Large intestine (tissue), 3 donors: Measurements from ENCODE around the gene ZNF83. TPM values are rescaled to one million over a fixed set of nuclear protein-coding genes. Genes with fewer than 3 reads are reported as not detected.

ENCODE experiments used
- DNase-seq, 2 donors: peaks; one replicate each; pipeline versions ENCODE4 v3.0.0 to v3.0.0-alpha.2; 2013
- H3K27ac ChIP-seq: one replicate; pipeline ENCODE4 v1.5.1; 2013; ENCODE audit warnings: low read length
- H3K27me3 ChIP-seq: 2 replicates; pipeline ENCODE4 v1.6.1; 2013; ENCODE audit warnings: low read length; ENCODE audit not compliant: control insufficient read depth, insufficient read depth
- H3K36me3 ChIP-seq: 2 replicates; pipeline ENCODE4 v1.6.1; 2013; ENCODE audit warnings: low read length; ENCODE audit not compliant: control insufficient read depth, insufficient read depth
- H3K4me1 ChIP-seq: one replicate; pipeline ENCODE4 v1.6.1; 2013; ENCODE audit warnings: low read length; ENCODE audit not compliant: control insufficient read depth, insufficient read depth
- H3K4me3 ChIP-seq: one replicate; pipeline ENCODE4 v1.5.1; 2013; ENCODE audit warnings: low read length
- H3K9me3 ChIP-seq: one replicate; pipeline ENCODE4 v1.6.1; 2013; ENCODE audit warnings: mild to moderate bottlenecking, low read depth, low read length, moderate library complexity; ENCODE audit not compliant: control insufficient read depth
- WGBS: methylation state at CpG from one replicate; pipeline ENCODE4 v1.1.5; 2013; ENCODE audit warnings: low lambda C conversion rate; ENCODE audit not compliant: insufficient coverage; 5-methylcytosine and 5-hydroxymethylcytosine counted together
- polyA plus RNA-seq: library from polyadenylated mRNA; unstranded; fragments of 120-200 nt; gene quantifications from one replicate; pipeline ENCODE4 v1.2.1, GENCODE V29; 2013

ZNF83 gene
- polyA plus RNA-seq, 1 donor, result 90.2 TPM

GRCh38 chr19:52667972-52668371 is 29.8 kb upstream of the ZNF83 start:
- Histone ChIP-seq H3K27ac (no peak overlapping the region), H3K36me3 (peaks cover 2% of the 10 kb centered on the region), H3K9me3 (no peaks in the 10 kb centered on the region), H3K27me3 (no peaks in the 10 kb centered on the region), H3K4me1 (no peaks in the 10 kb centered on the region), H3K4me3 (no peak overlapping the region)
- DNase-seq, result no peak
- 100% methylated on average over 1 of the region's 6 CpGs for WGBS

- no peaks in the 10 kb centered on the region for H3K9me3 ChIP-seq
- H3K27ac ChIP-seq, result no peak overlapping the region
- DNase-seq, result no peak
- H3K4me3 ChIP-seq, result no peak overlapping the region
- no peaks in the 10 kb centered on the region for H3K27me3 ChIP-seq
- H3K4me1 ChIP-seq, result no peaks in the 10 kb centered on the region
- H3K36me3 ChIP-seq, result peaks cover 2% of the 10 kb centered on the region
Measured at GRCh38 chr19:52666506-52666905, 28.4 kb upstream of the ZNF83 start.

- Histone ChIP-seq H3K27me3 (no peaks in the 10 kb centered on the region), H3K27ac (no peak overlapping the region), H3K36me3 (peaks cover 3% of the 10 kb centered on the region), H3K4me3 (no peak overlapping the region), H3K4me1 (no peaks in the 10 kb centered on the region), H3K9me3 (no peaks in the 10 kb centered on the region)
- DNase-seq, result no peak
- no CpG with 5 or more reads among the region's 6 CpGs for WGBS
Measured at GRCh38 chr19:52665529-52665928, 27.4 kb upstream of the ZNF83 start.

- no peaks in the 10 kb centered on the region for H3K27me3 ChIP-seq
- H3K4me3 ChIP-seq, result no peak overlapping the region
- no peaks in the 10 kb centered on the region for H3K9me3 ChIP-seq
- no CpG with 5 or more reads among the region's 4 CpGs for WGBS
- H3K4me1 ChIP-seq, result no peaks in the 10 kb centered on the region
- no peak for DNase-seq
- no peak overlapping the region for H3K27ac ChIP-seq
- peaks cover 8% of the 10 kb centered on the region for H3K36me3 ChIP-seq
Measured at GRCh38 chr19:52665027-52665426, 26.9 kb upstream of the ZNF83 start.

- Histone ChIP-seq H3K4me1 (no peaks in the 10 kb centered on the region), H3K9me3 (no peaks in the 10 kb centered on the region), H3K4me3 (no peak overlapping the region), H3K36me3 (peaks cover 8% of the 10 kb centered on the region), H3K27me3 (no peaks in the 10 kb centered on the region), H3K27ac (no peak overlapping the region)
- WGBS, result no CpG with 5 or more reads among the region's 5 CpGs
- no peak for DNase-seq
Measured at GRCh38 chr19:52664461-52664860, 26.3 kb upstream of the ZNF83 start.

GRCh38 chr19:52662631-52663030 is 24.5 kb upstream of the ZNF83 start:
- Histone ChIP-seq H3K27ac (no peak overlapping the region), H3K9me3 (no peaks in the 10 kb centered on the region), H3K4me3 (no peak overlapping the region), H3K4me1 (no peaks in the 10 kb centered on the region), H3K27me3 (no peaks in the 10 kb centered on the region), H3K36me3 (peaks cover 11% of the 10 kb centered on the region)
- no CpG with 5 or more reads among the region's 3 CpGs for WGBS
- no peak for DNase-seq

GRCh38 chr19:52660981-52661380 is 22.8 kb upstream of the ZNF83 start:
- H3K9me3 ChIP-seq, result no peaks in the 10 kb centered on the region
- no peak overlapping the region for H3K4me3 ChIP-seq
- WGBS, result no CpG with 5 or more reads among the region's 3 CpGs
- no peak for DNase-seq
- no peaks in the 10 kb centered on the region for H3K4me1 ChIP-seq
- H3K36me3 ChIP-seq, result peaks cover 11% of the 10 kb centered on the region
- H3K27me3 ChIP-seq, result no peaks in the 10 kb centered on the region
- H3K27ac ChIP-seq, result no peak overlapping the region

- H3K27me3 ChIP-seq, result no peaks in the 10 kb centered on the region
- WGBS, result 80% methylated on average over 1 of the region's 14 CpGs
- H3K4me1 ChIP-seq, result no peaks in the 10 kb centered on the region
- no peaks in the 10 kb centered on the region for H3K9me3 ChIP-seq
- H3K36me3 ChIP-seq, result peaks cover 18% of the 10 kb centered on the region
- H3K4me3 ChIP-seq, result no peak overlapping the region
- no peak for DNase-seq
- no peak overlapping the region for H3K27ac ChIP-seq
Measured at GRCh38 chr19:52659013-52659412, 20.9 kb upstream of the ZNF83 start.

GRCh38 chr19:52658595-52658994 is 20.4 kb upstream of the ZNF83 start:
- 60% methylated on average over 1 of the region's 5 CpGs for WGBS
- H3K36me3 ChIP-seq, result peaks cover 22% of the 10 kb centered on the region
- H3K27ac ChIP-seq, result no peak overlapping the region
- no peaks in the 10 kb centered on the region for H3K9me3 ChIP-seq
- no peaks in the 10 kb centered on the region for H3K4me1 ChIP-seq
- peak in 1 of 2 donors; percentile 61 for DNase-seq
- H3K4me3 ChIP-seq, result no peak overlapping the region
- H3K27me3 ChIP-seq, result no peaks in the 10 kb centered on the region

GRCh38 chr19:52653161-52653560 is 15.0 kb upstream of the ZNF83 start:
- Histone ChIP-seq H3K4me1 (no peaks in the 10 kb centered on the region), H3K36me3 (peaks cover 25% of the 10 kb centered on the region), H3K4me3 (no peak overlapping the region), H3K27ac (no peak overlapping the region), H3K9me3 (peaks cover 3% of the 10 kb centered on the region), H3K27me3 (no peaks in the 10 kb centered on the region)
- DNase-seq, result no peak
- 100% methylated on average over 1 of the region's 4 CpGs for WGBS

GRCh38 chr19:52651956-52652355 is 13.8 kb upstream of the ZNF83 start:
- Histone ChIP-seq H3K4me3 (no peak overlapping the region), H3K36me3 (peaks cover 23% of the 10 kb centered on the region), H3K27me3 (no peaks in the 10 kb centered on the region), H3K27ac (no peak overlapping the region), H3K4me1 (no peaks in the 10 kb centered on the region), H3K9me3 (peaks cover 7% of the 10 kb centered on the region)
- no peak for DNase-seq
- no CpG with 5 or more reads among the region's 5 CpGs for WGBS
